NCI-H82 (cell line): ENCODE data around the gene DENND4C.
"Not testable (repeated sequence)": the region's sequence is repeated elsewhere in the genome, so short reads cannot be mapped to it uniquely, and the experiment has no call there.

Experiments used
- DNase-seq: peaks from one replicate; lab custom pipeline; 2025; lab: John Stamatoyannopoulos, UW

Gene DENND4C

GRCh38 chr9:19224563-19224962, 5.9 kb upstream of the DENND4C start:
- no peak for DNase-seq

- peak; percentile 87 for DNase-seq
Observed at GRCh38 chr9:19229595-19230354, 718 bp upstream of the DENND4C start.

GRCh38 chr9:19231126-19231903, 822 bp downstream of the DENND4C start:
- DNase-seq = peak; percentile 42

- no peak for DNase-seq
Observed at GRCh38 chr9:19231904-19232822, 1.7 kb downstream of the DENND4C start.

- no peak for DNase-seq
Observed at GRCh38 chr9:19232823-19233194, 2.3 kb downstream of the DENND4C start.

- no peak for DNase-seq
Observed at GRCh38 chr9:19233344-19233743, 2.9 kb downstream of the DENND4C start.

GRCh38 chr9:19239955-19240354, 9.5 kb downstream of the DENND4C start:
- DNase-seq = no peak

- no peak for DNase-seq
Observed at GRCh38 chr9:19241728-19242127, 11.2 kb downstream of the DENND4C start.

GRCh38 chr9:19243366-19244033, 13.0 kb downstream of the DENND4C start:
- no peak for DNase-seq

- DNase-seq = no peak
Observed at GRCh38 chr9:19246891-19247290, 16.4 kb downstream of the DENND4C start.

GRCh38 chr9:19247420-19247819, 16.9 kb downstream of the DENND4C start:
- no peak for DNase-seq

- not testable (repeated sequence) for DNase-seq
Observed at GRCh38 chr9:19250346-19250745, 19.9 kb downstream of the DENND4C start.

GRCh38 chr9:19251203-19251602, 20.7 kb downstream of the DENND4C start:
- DNase-seq = not testable (repeated sequence)

GRCh38 chr9:19251622-19252021, 21.1 kb downstream of the DENND4C start:
- not testable (repeated sequence) for DNase-seq

GRCh38 chr9:19252174-19252884, 21.8 kb downstream of the DENND4C start:
- DNase-seq = no peak

- DNase-seq = no peak
Observed at GRCh38 chr9:19252885-19253219, 22.4 kb downstream of the DENND4C start.

- DNase-seq = no peak
Observed at GRCh38 chr9:19255112-19255511, 24.6 kb downstream of the DENND4C start.

- DNase-seq = no peak
Observed at GRCh38 chr9:19255821-19256220, 25.3 kb downstream of the DENND4C start.

GRCh38 chr9:19259665-19260255, 29.3 kb downstream of the DENND4C start:
- DNase-seq = not testable (repeated sequence)

GRCh38 chr9:19265602-19266001, 35.1 kb downstream of the DENND4C start:
- DNase-seq = not testable (repeated sequence)
